ENCODE data around the gene CTNS.
A peak's percentile ranks its signal among the peaks of the same experiment; 100 is the strongest.

CTNS gene

GRCh38 chr17:3659541-3660111 lies 23.1 kb downstream of the CTNS start:
- no peak for DNase-seq

GRCh38 chr17:3660311-3660891 lies 23.8 kb downstream of the CTNS start:
- DNase-seq, result no peak

- DNase-seq, result no peak
These were observed 26.8 kb downstream of the CTNS start for GRCh38 chr17:3663102-3664011.

- no peak for DNase-seq
These were observed 29.3 kb downstream of the CTNS start for GRCh38 chr17:3665834-3666233.

DNA sequence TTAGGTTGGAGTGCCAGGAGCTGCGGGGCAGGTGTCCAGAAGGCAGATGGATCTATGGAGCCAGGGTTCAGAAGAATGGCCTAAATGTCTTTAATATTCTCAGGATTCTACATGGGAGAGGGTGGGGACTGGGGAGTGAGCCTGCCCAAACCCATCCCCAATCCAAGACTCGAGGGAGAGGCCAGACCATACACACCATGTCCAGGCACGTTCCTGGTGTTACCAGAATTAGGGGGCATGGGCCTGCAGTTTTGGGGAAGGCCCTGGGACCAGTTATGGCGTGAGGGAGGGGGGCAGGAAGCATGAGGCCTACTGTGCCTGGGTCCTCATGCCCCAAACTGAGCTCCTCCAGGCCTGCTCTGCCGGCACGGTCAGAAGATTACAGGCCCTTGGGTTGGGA lies 30.0 kb downstream of the CTNS start:
- DNase-seq, result no peak

GRCh38 chr17:3667366-3668278 lies 31.1 kb downstream of the CTNS start:
- DNase-seq, result peak; percentile 7

DNA sequence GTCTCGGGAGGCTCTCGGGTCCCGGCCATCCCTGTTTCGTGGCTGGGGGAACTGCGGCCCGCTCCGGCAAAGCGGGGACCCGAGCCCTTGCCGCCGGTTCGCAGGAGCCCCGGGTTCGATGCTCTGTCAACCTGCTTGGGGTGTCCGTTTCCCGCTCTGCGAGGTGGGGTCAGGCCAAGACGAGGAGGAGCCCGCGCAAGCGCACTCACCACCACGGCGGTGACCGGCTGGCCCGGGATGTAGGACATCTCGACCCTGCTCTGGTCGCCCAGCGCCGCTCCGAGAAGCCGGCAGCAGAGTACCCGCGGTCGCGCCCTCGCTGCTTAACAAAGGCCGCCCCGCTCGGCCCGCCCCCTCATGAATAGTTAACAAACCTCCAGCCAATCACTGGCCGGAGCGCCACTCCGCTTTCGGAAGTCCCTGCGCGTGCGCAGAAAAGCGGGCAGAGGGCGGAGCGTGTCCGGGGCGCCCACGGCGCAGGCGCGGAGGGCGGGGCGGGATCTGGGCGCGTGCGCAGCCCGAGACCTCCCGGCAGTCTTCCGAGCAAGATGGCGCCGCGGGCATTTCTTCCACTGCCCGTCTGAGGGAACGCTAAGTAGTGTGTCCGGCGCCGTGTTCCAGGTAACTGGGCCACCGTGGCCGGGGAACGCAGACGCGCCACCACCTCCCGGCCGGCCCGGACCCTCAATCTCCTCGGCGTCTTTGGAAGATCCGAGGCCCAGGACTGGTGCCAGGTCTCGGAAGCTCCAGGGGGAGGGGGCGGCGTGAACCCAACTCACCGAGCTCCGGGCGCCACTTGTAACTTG lies 31.9 kb downstream of the CTNS start, which contains the start of the genes EMC6 and TAX1BP3:
Gene EMC6 (plus strand): TSS at position 534 of the 806 bp plus-strand sequence. CDS start 335 bp downstream, outside the sequence.
Gene TAX1BP3 (minus strand): TSS at position 300 of the 806 bp plus-strand sequence. CDS start 52 bp downstream, at position 248.
- peak; percentile 98 for DNase-seq

- DNase-seq, result no peak
These were observed 32.5 kb downstream of the CTNS start for GRCh38 chr17:3669085-3669347.

DNA sequence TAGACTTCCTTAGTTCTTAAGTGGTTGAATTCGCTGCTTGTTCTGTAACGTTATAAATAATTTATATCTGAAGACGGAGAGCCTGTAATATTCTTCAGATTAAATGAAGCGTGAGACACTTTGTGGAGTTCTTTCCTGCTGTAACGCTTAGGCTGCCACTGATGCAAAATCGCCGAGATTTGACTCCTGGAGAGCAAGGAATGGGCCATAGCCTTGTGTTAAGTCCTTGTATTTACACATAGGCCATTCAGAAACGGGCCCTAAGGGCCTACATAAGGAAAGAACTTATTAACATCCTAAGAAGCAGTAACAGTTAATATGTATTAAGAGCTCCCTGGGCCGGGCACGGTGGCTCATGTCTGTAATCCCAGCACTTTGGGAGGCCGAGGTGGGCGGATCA lies 33.0 kb downstream of the CTNS start:
- no peak for DNase-seq

DNA sequence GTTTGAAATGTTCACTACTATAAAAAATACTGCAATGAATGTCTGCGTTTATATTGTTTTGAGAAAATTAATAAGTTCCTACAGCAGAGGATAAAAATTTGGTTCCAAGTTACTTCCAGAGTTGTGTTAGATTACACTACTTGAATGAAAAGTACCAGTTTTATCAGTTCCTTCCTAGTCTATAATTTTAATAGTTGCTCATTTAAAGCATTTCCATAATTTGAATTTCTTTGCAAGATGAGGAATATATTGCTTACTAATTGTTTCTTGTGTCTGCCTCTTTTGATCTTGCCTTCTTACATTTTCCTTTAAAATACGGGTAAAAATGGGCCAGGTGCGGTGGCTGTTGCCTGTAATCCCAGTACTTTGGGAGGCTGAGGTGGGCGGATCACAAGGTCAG lies 36.0 kb downstream of the CTNS start:
- DNase-seq, result no peak

- DNase-seq, result no peak
These were observed 39.3 kb downstream of the CTNS start for GRCh38 chr17:3675886-3676285.

- no peak for DNase-seq
These were observed 41.7 kb downstream of the CTNS start for GRCh38 chr17:3678095-3678820.

DNA sequence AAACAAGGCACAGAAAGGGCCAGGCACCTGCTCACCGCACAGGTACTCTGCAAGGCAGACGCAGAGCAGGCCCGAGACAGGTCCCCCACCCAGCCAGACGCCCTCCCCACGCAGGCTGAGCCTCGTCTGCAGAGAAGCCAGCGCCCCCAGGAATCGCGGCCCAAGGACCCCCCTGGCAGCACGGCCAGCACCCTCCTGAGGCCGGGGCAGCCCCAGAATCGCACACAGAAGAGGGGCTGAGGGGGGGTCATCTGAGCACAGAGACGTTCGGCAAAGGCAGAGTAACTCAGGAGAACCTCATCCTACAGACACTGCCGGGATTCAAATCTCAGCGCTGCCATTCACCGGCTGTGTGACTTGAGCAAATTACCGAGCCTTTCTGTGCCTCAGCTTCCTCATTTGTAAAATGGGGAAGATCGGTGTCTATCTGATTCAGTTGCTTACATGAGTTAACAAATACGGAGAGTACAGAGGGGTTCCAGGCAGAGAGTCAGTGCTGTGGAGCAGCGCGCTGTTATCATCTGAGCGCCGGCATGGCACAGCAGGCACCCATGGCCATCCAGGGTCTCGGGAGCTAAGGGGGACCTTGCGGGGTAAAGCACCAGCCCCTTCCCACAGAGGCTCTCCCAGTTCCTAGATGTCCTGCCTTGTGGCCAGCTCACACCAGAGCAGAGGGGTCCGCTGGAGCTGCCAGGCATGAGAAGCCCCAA lies 42.4 kb downstream of the CTNS start:
- no peak for DNase-seq

DNA sequence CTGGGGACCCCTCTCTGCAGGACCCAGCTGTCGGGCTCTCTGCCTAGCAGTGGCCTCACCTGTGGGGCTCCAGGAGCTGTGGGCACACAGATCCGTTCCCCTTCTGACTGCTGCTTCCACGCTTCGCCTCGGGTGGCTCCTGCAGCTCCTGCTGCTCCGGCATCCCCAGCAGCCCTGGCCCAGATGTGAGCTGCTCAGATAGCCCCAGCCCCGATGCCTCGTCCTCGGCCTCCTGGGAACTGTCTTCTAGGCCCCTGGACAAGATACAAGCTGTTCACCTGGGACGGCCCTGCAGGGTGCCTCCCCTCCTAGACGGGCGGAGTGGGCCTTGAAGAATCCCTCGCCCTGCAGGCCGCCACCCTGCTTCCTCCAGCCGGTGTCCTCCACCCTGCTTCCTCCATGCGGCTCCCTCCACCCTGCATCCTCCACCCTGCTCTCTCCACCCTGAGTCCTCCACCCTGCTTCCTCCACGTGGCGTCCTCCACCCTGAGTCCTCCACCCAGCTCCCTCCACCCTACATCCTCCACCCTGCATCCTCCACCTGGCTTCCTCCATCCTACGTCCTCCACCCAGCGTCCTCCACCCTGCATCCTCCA lies 43.1 kb downstream of the CTNS start:
- DNase-seq, result no peak

DNA sequence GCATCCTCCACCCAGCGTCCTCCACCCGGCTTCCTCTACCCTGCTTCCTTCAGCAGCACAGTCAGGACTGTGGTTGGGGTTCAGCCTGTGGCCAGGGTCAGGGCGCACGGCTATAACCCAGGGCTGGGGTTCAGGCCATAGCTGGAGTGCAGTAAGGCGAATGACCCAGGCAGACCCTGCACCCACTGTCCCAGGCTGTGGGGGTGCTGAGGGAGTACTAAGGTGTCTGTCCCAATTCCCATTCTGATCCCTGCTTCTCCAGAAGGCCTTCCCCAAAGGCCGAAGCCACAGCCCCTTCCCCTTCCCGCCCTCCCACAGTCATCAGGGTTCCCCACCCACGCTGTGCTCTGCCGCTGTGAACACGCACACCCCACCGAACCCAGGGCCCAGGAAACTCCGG lies 44.5 kb downstream of the CTNS start:
- no peak for DNase-seq

DNA sequence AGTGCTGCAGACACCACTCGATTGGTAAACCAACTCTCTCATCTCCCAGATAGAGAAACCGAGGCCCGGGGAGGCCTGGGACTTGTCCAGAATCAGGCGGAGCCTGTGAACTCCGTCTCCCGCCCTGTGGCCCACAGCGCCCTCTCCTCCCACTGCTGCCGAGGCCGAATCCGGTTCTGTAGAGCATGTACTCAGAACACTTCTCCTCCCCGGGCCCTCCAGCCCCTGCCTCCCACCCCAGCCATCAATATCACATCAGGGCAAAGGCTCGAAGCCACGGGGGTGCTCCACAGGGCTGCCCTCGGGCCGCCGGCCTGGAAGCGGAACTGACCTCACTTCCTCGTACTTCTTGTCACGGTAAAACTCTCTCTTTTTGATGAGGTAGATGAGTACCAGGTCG lies 45.0 kb downstream of the CTNS start:
- no peak for DNase-seq

DNA sequence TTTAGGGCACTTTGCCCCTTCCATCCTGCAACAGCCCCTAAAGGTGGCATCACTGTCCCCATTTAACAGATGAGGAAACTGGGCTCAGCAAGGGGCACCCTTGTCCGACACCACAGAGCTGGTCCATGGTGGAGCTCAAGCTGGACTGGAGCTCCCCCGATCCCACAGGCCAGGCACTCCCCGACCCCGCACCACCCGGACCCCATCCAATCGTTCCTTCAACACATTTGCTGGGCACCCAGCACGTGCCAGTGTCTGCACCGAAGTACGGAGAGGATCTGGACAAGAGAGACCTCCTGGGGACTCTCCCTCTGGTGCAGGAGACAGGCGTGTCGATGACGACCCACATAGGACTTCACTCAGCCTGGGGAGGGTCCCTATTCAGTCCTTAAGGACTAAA lies 45.5 kb downstream of the CTNS start:
- DNase-seq, result no peak

DNA sequence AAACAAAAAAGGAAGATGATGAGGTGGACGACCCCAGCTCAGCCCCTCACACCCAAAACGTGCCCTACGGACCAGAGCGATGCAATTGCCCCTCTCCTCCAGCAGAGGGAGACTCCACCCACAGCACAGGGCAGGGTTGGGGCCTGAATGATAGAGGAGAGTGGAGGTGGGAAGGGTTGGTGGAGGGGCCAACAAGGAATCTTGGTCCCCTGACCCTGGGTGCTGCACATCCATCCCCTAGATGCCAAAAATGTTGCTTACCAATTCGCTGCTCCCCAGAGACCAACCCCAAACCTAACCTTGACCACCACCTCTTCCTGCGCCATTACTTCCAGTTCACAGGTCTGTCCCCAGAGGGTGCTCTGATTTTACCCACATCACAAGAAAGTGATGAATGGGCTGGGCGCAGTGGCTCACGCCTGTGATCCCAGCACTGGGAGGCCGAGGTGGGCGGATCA lies 46.5 kb downstream of the CTNS start:
- DNase-seq, result peak; percentile 64

DNA sequence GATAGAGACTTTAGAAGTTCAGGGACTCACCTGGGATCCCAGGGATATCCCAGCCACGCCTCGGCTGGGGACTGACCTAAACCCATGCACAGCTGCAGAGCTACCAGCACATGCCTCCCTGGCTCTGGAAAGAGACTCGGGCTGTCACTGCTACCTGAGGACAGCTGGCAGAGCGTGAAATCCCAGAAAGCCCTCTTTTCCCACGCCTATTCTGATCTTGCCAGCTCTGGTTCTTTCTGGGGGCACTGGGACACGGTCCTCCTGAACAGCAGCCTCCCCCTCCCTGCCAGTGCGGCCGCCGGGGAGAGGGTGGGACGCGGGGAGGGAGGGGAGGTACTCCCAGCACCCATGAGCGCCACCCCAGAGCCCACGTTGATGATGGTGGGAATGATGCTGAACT lies 48.6 kb downstream of the CTNS start:
- DNase-seq, result no peak

- DNase-seq, result no peak
These were observed 51.5 kb downstream of the CTNS start for GRCh38 chr17:3688027-3688553.

Data from CD4-positive, alpha-beta T cell treated with Interleukin-21 for 1 hour (primary cell).